T-helper 2 cell treated with Interferon-gamma antibody and Interleukin-4, amounts not matched to agents 100 ng/mL and 5 ng/mL, for 36 hours (primary cell): Measurements from ENCODE around the gene CCDC57. TPM values are rescaled to one million over a fixed set of nuclear protein-coding genes. Genes with fewer than 3 reads are reported as not detected.

ENCODE experiments used
- intact Hi-C: fragments of 100-400 bp; cut with micrococcal nuclease; formaldehyde crosslinking; loops from one replicate; pipeline ENCODE4 v1.15.1; 2023
- total RNA-seq: library from RNA; stranded (reverse); gene quantifications from 2 replicates; pipeline ENCODE4 v1.2.3, GENCODE V29; 2022

The CCDC57 gene
- total RNA-seq, 1 donor from 2014 or later = 59.0 TPM

- intact Hi-C loops = no loop called here
Observed at GRCh38 chr17:82055023-82055964, 157.3 kb downstream of the CCDC57 start.

- intact Hi-C loops = no loop called here
Observed at GRCh38 chr17:82054351-82055022, 158.2 kb downstream of the CCDC57 start.

GRCh38 chr17:82053556-82054263 lies 158.9 kb downstream of the CCDC57 start:
- intact Hi-C loops = no loop called here

GRCh38 chr17:82053130-82053529 lies 159.5 kb downstream of the CCDC57 start:
- intact Hi-C loops = no loop called here

- intact Hi-C loops = no loop called here
Observed at GRCh38 chr17:82052638-82053059, 160.0 kb downstream of the CCDC57 start.

GRCh38 chr17:82051776-82052637 lies 160.6 kb downstream of the CCDC57 start, which contains the start of the genes GPS1 and RFNG:
TSS of gene GPS1 (plus strand) at chr17:82051898. CDS start at chr17:82051932, 34 bp downstream.
TSS of gene RFNG (minus strand) at chr17:82051811. CDS start at chr17:82051766, 45 bp downstream.
- intact Hi-C loops = loop anchor here (1.0 kb wide), 1 partner anchor 46 kb away; the partner anchor contains the start of gene FASN

Other genes starting within 250 kb of the CCDC57 start
- gene ASPSCR1, start 235.2 kb downstream of the CCDC57 start, total RNA-seq = 34.4 and 35.5 TPM in 2 replicates
- gene CENPX, start 190.0 kb downstream of the CCDC57 start, total RNA-seq = 82.9 and 87.9 TPM in 2 replicates
- 46.0 and 46.6 TPM in 2 replicates for gene LRRC45, start 189.5 kb downstream of the CCDC57 start, total RNA-seq
- 10.0 and 12.3 TPM in 2 replicates for gene RAC3, start 181.2 kb downstream of the CCDC57 start, total RNA-seq
- gene DCXR, start 175.1 kb downstream of the CCDC57 start, total RNA-seq = 118 and 124 TPM in 2 replicates
- gene RFNG, start 161.0 kb downstream of the CCDC57 start, total RNA-seq = 20.8 and 20.9 TPM in 2 replicates
- gene GPS1, start 160.9 kb downstream of the CCDC57 start, total RNA-seq = 86.4 and 87.5 TPM in 2 replicates
- gene DUS1L, start 147.0 kb downstream of the CCDC57 start, total RNA-seq = 113 and 129 TPM in 2 replicates
- gene FASN, start 114.6 kb downstream of the CCDC57 start, total RNA-seq = 175 and 181 TPM in 2 replicates
- gene SLC16A3, start 16.2 kb upstream of the CCDC57 start, total RNA-seq = 109 and 115 TPM in 2 replicates
- gene CSNK1D, start 60.9 kb upstream of the CCDC57 start, total RNA-seq = 127 and 128 TPM in 2 replicates
- 184 and 198 TPM in 2 replicates for gene CD7, start 104.8 kb upstream of the CCDC57 start, total RNA-seq
- gene SECTM1, start 120.9 kb upstream of the CCDC57 start, total RNA-seq = 3.4 and 4.0 TPM in 2 replicates
- gene TEX19, start 146.4 kb upstream of the CCDC57 start, total RNA-seq = 0.09 and 0.14 TPM in 2 replicates
- gene UTS2R, start 158.9 kb upstream of the CCDC57 start, total RNA-seq = 0.16 TPM in 1 of 2 replicates, not detected in the other
- 47.3 and 51.1 TPM in 2 replicates for gene HEXD, start 205.5 kb upstream of the CCDC57 start, total RNA-seq
- gene OGFOD3, start 205.7 kb upstream of the CCDC57 start, total RNA-seq = 25.5 and 26.6 TPM in 2 replicates
- gene CYBC1, start 237.9 kb upstream of the CCDC57 start, total RNA-seq = 297 and 304 TPM in 2 replicates
- 109 and 110 TPM in 2 replicates for gene NARF, start 245.9 kb upstream of the CCDC57 start, total RNA-seq